ENCODE data around the gene INPP5A. TPM values are rescaled to one million over a fixed set of nuclear protein-coding genes. Genes with fewer than 3 reads are reported as not detected.

INPP5A gene
- total and polyA plus RNA-seq, 9 of the 15 experiments (the other 6 are each of a cell fraction or from before 2014, with no cell fraction given) = 0.66 to 11.6 (median 7.7) TPM

GRCh38 chr10:132746801-132747625 is 209.4 kb downstream of the INPP5A start (continued):
- TF ChIP-seq AFF4 (CRISPR knock-in tag; IDR thresholded peaks at IDR 0.05) (no peak), RBM34 (IDR thresholded peaks at IDR 0.05; ENCODE audit: borderline replicate concordance, insufficient read depth, low read length) (no peak), ZNF740 (CRISPR knock-in tag; IDR thresholded peaks at IDR 0.05) (no peak), ZNF740 (tag; IDR thresholded peaks at IDR 0.05) (no peak), ZNF644 (tag; IDR thresholded peaks at IDR 0.05; ENCODE audit: low read depth) (no peak), ZNF277 (CRISPR knock-in tag; IDR thresholded peaks at IDR 0.05; ENCODE audit: borderline replicate concordance) (no peak), ZNF347 (CRISPR knock-in tag; IDR thresholded peaks at IDR 0.05; ENCODE audit: low read depth) (no peak), ZNF830 (CRISPR knock-in tag; IDR thresholded peaks at IDR 0.05) (no peak)

Measured in K562 (cell line).